Caco-2 (cell line): ENCODE results near the gene ATOH8. TPM values are rescaled to one million over a fixed set of nuclear protein-coding genes. Genes with fewer than 3 reads are reported as not detected.

Source experiments
- BruUV-seq: library from RNA; stranded (reverse); fragments of 400-500 nt; replicated peaks from 2 replicates; lab custom pipeline; 2021; lab: Mats Ljungman, UMichigan
- CTCF ChIA-PET: fragments of 300-600 bp; sonication (Branson Sonifier 250); formaldehyde crosslinking; loops from one replicate; lab custom pipeline; 2022; ENCODE audit warnings: antibody characterized with exemption; lab: Charles Lee
- POLR2A ChIA-PET: fragments of 300-600 bp; sonication (Branson Sonifier 250); formaldehyde crosslinking; loops from one replicate; lab custom pipeline; 2022; ENCODE audit warnings: antibody characterized with exemption; lab: Charles Lee
- DNase-seq, 2 experiments: peaks; one replicate each; pipeline versions ENCODE4 v3.0.0 to v3.0.0-alpha.2; 2020 to 2022
- H3K27me3 ChIP-seq: replicated peaks from 2 replicates; pipeline ENCODE4 v1.6.0; 2011; ENCODE audit warnings: low read length; ENCODE audit not compliant: control insufficient read depth, insufficient read depth
- H3K36me3 ChIP-seq: 2 replicates; pipeline ENCODE4 v1.5.1; 2011; ENCODE audit warnings: low read length; ENCODE audit not compliant: control insufficient read depth, insufficient read depth
- H3K4me1 ChIP-seq: fragments of 250-450 bp; sonication (Bioruptor Pico); 2 replicates; pipeline ENCODE4 v1.5.1; 2020; ENCODE audit warnings: mild to moderate bottlenecking
- H3K4me3 ChIP-seq: 2 replicates; pipeline ENCODE4 v1.5.1; 2011; ENCODE audit warnings: low read depth, mild to moderate bottlenecking, control low read depth, low read length
- H3K9me3 ChIP-seq: fragments of 250-450 bp; sonication (Bioruptor Pico); 2 replicates; pipeline ENCODE4 v1.5.1; 2020; ENCODE audit warnings: mild to moderate bottlenecking, moderate library complexity
- H3K27ac Mint-ChIP-seq: one replicate; pipeline ENCODE4 v1.8.0; 2022; ENCODE audit warnings: mixed read lengths; ENCODE audit not compliant: unreplicated experiment
- H3K27me3 Mint-ChIP-seq: one replicate; pipeline ENCODE4 v1.8.0; 2022; ENCODE audit warnings: mixed read lengths; ENCODE audit not compliant: insufficient read depth, unreplicated experiment
- H3K36me3 Mint-ChIP-seq: one replicate; pipeline ENCODE4 v1.8.0; 2022; ENCODE audit warnings: mild to moderate bottlenecking, mixed read lengths; ENCODE audit not compliant: insufficient read depth, unreplicated experiment
- H3K4me1 Mint-ChIP-seq: one replicate; pipeline ENCODE4 v1.8.0; 2022; ENCODE audit warnings: low read depth, mixed read lengths; ENCODE audit not compliant: unreplicated experiment
- H3K4me3 Mint-ChIP-seq: one replicate; pipeline ENCODE4 v1.8.0; 2022; ENCODE audit warnings: mild to moderate bottlenecking, moderate library complexity, mixed read lengths; ENCODE audit not compliant: unreplicated experiment
- H3K9me3 Mint-ChIP-seq: one replicate; pipeline ENCODE4 v1.8.0; 2022; ENCODE audit warnings: mixed read lengths; ENCODE audit not compliant: unreplicated experiment
- intact Hi-C: fragments of 100-400 bp; cut with micrococcal nuclease; formaldehyde crosslinking; loops from one replicate; pipeline ENCODE4 v1.10.0; 2022; ENCODE audit not compliant: unreplicated experiment
- total RNA-seq: library from RNA; stranded (reverse); gene quantifications from 2 replicates; pipeline ENCODE4 v1.2.3, GENCODE V29; 2022
- TF ChIP-seq, protein P1 (sequence below), 2 experiments: fragments of 200-600 bp in 1 of 2; IDR thresholded peaks; 1 replicate in 1 of 2; 2 replicates in 1 of 2; pipeline versions ENCODE4 v1.5.1 to v1.8.0; 2011 to 2022; ENCODE audit warnings: antibody characterized with exemption in 1 of 2, control low read depth in 1 of 2, inconsistent platforms in 1 of 2, low read depth in 1 of 2, low read length in 1 of 2, mild to moderate bottlenecking in 1 of 2, moderate library complexity in 1 of 2; ENCODE audit not compliant: insufficient read depth in 1 of 2, severe bottlenecking in 1 of 2, unreplicated experiment in 1 of 2

The ATOH8 gene
- total RNA-seq, 1 experiment from 2014 or later: not detected

DNA sequence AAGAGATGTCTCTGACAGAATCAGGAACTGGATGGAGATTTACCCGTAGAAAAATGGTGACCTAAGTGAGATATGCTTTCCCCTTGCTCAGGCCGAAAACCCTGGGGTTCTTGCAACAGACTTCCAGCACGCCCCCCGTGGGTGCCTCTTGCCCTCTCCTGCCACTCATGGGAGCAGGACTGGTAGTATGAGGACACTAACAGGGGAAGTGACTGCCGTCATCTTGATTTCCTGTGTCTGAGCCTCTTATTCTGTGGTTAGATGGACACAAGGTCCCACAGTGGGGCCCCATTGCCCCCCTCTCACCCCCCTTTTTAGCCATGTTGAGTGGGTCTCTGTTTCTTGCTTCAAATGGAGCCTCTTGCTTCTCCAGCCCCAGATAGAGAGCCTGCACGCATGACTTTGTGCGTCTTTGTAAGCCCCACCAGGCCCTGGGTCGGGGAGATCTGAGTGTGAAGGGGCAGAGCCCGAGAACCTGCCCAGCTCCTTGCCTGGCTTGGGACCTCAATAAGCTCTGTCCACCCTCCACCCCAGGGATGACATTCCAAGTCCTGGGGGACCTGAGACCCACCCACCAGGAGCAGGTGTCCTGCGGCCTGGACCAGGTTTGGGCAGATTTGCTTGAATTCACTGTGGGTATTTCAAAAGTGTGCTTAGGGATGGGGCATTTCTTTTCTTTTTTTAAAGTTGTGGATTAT is 47.0 kb upstream of the ATOH8 start:
- intact Hi-C loops: loop anchor here (1.0 to 5.0 kb wide), 2 partner anchors 27 to 59 kb away; no protein-coding TSS in a partner anchor
- no peaks in the 10 kb centered on the region for H3K36me3 Mint-ChIP-seq
- Histone ChIP-seq H3K4me1 (no peaks in the 10 kb centered on the region), H3K4me3 (no peak overlapping the region), H3K9me3 (no peaks in the 10 kb centered on the region), H3K36me3 (no peaks in the 10 kb centered on the region), H3K27me3 (no peaks in the 10 kb centered on the region)
- peaks cover 15% of the 10 kb centered on the region for H3K27me3 Mint-ChIP-seq
- ChIA-PET CTCF (interaction anchor here (0.6 to 1.9 kb wide), 7 partner anchors 15 to 155 kb away, joined by 3 to 10 read pairs (median 4); no protein-coding TSS in a partner anchor), POLR2A (no interaction called here)
- no TSS peak for BruUV-seq
- H3K27ac Mint-ChIP-seq: no peak overlapping the region
- TF ChIP-seq, protein P1, sequence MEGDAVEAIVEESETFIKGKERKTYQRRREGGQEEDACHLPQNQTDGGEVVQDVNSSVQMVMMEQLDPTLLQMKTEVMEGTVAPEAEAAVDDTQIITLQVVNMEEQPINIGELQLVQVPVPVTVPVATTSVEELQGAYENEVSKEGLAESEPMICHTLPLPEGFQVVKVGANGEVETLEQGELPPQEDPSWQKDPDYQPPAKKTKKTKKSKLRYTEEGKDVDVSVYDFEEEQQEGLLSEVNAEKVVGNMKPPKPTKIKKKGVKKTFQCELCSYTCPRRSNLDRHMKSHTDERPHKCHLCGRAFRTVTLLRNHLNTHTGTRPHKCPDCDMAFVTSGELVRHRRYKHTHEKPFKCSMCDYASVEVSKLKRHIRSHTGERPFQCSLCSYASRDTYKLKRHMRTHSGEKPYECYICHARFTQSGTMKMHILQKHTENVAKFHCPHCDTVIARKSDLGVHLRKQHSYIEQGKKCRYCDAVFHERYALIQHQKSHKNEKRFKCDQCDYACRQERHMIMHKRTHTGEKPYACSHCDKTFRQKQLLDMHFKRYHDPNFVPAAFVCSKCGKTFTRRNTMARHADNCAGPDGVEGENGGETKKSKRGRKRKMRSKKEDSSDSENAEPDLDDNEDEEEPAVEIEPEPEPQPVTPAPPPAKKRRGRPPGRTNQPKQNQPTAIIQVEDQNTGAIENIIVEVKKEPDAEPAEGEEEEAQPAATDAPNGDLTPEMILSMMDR (IDR thresholded peaks at IDR 0.05; ENCODE audit: insufficient read depth in 1 of 2, low read depth in 1 of 2, low read length in 1 of 2, severe bottlenecking in 1 of 2, unreplicated experiment in 1 of 2): no peak
- no peaks in the 10 kb centered on the region for H3K4me1 Mint-ChIP-seq
- H3K9me3 Mint-ChIP-seq: no peaks in the 10 kb centered on the region
- peak overlapping the region; percentile 23 for H3K4me3 Mint-ChIP-seq
- DNase-seq: no peak

DNA sequence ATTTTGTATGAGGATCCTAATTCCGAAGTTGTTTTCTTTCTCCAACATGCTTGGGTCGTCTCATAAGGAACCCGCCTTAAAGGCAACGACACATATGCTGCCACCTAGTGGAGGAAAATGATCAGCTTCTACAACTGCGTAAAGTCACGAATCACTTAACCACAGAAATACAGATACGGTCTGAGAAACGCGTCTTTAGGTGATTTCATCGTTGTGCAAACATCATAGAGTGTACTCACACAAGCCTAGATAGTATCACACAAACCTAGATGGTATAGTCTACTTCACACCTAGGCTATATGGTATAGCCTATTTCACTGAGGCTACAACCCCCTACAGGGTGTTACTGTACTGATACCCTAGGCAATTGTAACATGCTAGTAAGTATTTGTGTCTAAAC is 46.5 kb upstream of the ATOH8 start:
- H3K9me3 Mint-ChIP-seq: no peaks in the 10 kb centered on the region
- intact Hi-C loops: loop anchor here (1.0 to 5.0 kb wide), 2 partner anchors 28 to 60 kb away; no protein-coding TSS in a partner anchor
- H3K36me3 Mint-ChIP-seq: no peaks in the 10 kb centered on the region
- Histone ChIP-seq H3K27me3 (no peaks in the 10 kb centered on the region), H3K36me3 (no peaks in the 10 kb centered on the region), H3K9me3 (no peaks in the 10 kb centered on the region), H3K4me1 (no peaks in the 10 kb centered on the region), H3K4me3 (no peak overlapping the region)
- POLR2A ChIA-PET: interaction anchor here (0.5 kb wide), 1 partner anchor 146 kb away, joined by 7 read pairs; the partner anchor contains the start of gene GGCX
- CTCF ChIA-PET: interaction anchor here (0.6 to 1.9 kb wide), 7 partner anchors 13 to 70 kb away, joined by 3 to 10 read pairs (median 4); partner anchors contain the start of gene GNLY
- H3K27me3 Mint-ChIP-seq: peaks cover 14% of the 10 kb centered on the region
- no peaks in the 10 kb centered on the region for H3K4me1 Mint-ChIP-seq
- H3K4me3 Mint-ChIP-seq: peak overlapping the region; percentile 23
- BruUV-seq: no TSS peak
- TF ChIP-seq, protein P1 (IDR thresholded peaks at IDR 0.05; ENCODE audit: insufficient read depth in 1 of 2, low read depth in 1 of 2, low read length in 1 of 2, severe bottlenecking in 1 of 2, unreplicated experiment in 1 of 2): peak; percentile 73 to 85
- DNase-seq: peak; percentile 74 to 84
- no peak overlapping the region for H3K27ac Mint-ChIP-seq

DNA sequence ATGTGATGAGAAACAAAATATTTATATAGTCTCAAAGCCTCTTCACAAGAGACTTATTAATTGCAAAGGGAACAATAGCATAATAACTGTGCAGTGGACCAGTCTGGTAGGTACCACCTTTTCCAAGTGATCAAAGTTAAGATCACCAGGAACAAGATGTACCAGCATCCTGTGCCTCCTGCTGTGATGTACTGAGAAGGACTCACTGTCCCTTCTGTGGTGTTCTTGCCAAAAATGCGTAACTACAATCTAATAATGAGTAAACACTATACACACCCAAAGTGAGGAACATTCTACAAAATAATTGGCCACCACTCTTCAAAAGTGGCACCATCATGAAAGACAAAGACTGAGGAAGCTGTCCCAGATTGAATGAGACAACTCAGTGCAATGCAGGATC is 45.1 kb upstream of the ATOH8 start:
- no peak overlapping the region for H3K4me3 Mint-ChIP-seq
- H3K27me3 Mint-ChIP-seq: peaks cover 5% of the 10 kb centered on the region
- Histone ChIP-seq H3K9me3 (no peaks in the 10 kb centered on the region), H3K4me1 (no peaks in the 10 kb centered on the region), H3K27me3 (no peaks in the 10 kb centered on the region; the same call in 1 of the 2 replicates), H3K36me3 (no peaks in the 10 kb centered on the region), H3K4me3 (no peak overlapping the region)
- BruUV-seq: no TSS peak
- DNase-seq: no peak
- TF ChIP-seq, protein P1 (IDR thresholded peaks at IDR 0.05; ENCODE audit: insufficient read depth in 1 of 2, low read depth in 1 of 2, low read length in 1 of 2, severe bottlenecking in 1 of 2, unreplicated experiment in 1 of 2): no peak
- no peaks in the 10 kb centered on the region for H3K9me3 Mint-ChIP-seq
- no peaks in the 10 kb centered on the region for H3K4me1 Mint-ChIP-seq
- H3K36me3 Mint-ChIP-seq: no peaks in the 10 kb centered on the region
- no peak overlapping the region for H3K27ac Mint-ChIP-seq
- ChIA-PET POLR2A (no interaction called here), CTCF (interaction anchor here (1.9 kb wide), 1 partner anchor 30 kb away, joined by 7 read pairs; no protein-coding TSS in a partner anchor)
- intact Hi-C loops: loop anchor here (5.0 kb wide), 1 partner anchor 61 kb away; no protein-coding TSS in a partner anchor
